Spleen (tissue), 11 donors: ENCODE measurements around the gene MCHR1. TPM values are rescaled to one million over a fixed set of nuclear protein-coding genes. Genes with fewer than 3 reads are reported as not detected.
"Not testable (repeated sequence)": the region's sequence is repeated elsewhere in the genome, so short reads cannot be mapped to it uniquely, and the experiment has no call there.

Experiments used
- DNase-seq: peaks from one replicate; pipeline ENCODE4 v3.0.0-alpha.2; 2020
- H3K27ac ChIP-seq, 8 donors: fragments of 200-600 bp; sonication (generic) in 7 of 8; 1 replicate in 4 of 8; 2 replicates in 4 of 8; pipeline versions ENCODE4 v1.5.0 to v1.8.0; 2016 to 2021; ENCODE audit warnings: inconsistent platforms in 4 of 8, mild to moderate bottlenecking in 4 of 8, moderate library complexity in 1 of 8
- H3K27me3 ChIP-seq, 7 donors: fragments of 200-600 bp; sonication (generic) in 6 of 7; replicated peaks in 1 of 7; 1 replicate in 4 of 7; 2 replicates in 3 of 7; pipeline versions ENCODE4 v1.5.0 to v1.8.0; 2016 to 2021; ENCODE audit warnings: inconsistent platforms in 3 of 7, mild to moderate bottlenecking in 1 of 7
- H3K36me3 ChIP-seq, 6 donors: fragments of 200-600 bp; sonication (generic) in 5 of 6; 1 replicate in 4 of 6; 2 replicates in 2 of 6; pipeline versions ENCODE4 v1.5.0 to v1.8.0; 2016 to 2021; ENCODE audit warnings: inconsistent platforms in 2 of 6
- H3K4me1 ChIP-seq, 6 donors: fragments of 200-600 bp; sonication (generic) in 5 of 6; 1 replicate in 3 of 6; 2 replicates in 3 of 6; pipeline versions ENCODE4 v1.5.0 to v1.8.0; 2016 to 2021; ENCODE audit warnings: inconsistent platforms in 3 of 6
- H3K4me3 ChIP-seq, 8 donors: fragments of 200-600 bp; sonication (generic) in 7 of 8; 1 replicate in 4 of 8; 2 replicates in 4 of 8; pipeline versions ENCODE4 v1.5.0 to v1.8.0; 2016 to 2021; ENCODE audit warnings: inconsistent platforms in 4 of 8, mild to moderate bottlenecking in 4 of 8, moderate library complexity in 2 of 8
- H3K9me3 ChIP-seq, 8 donors: fragments of 200-600 bp; sonication (generic) in 7 of 8; 1 replicate in 4 of 8; 2 replicates in 4 of 8; pipeline versions ENCODE4 v1.5.0 to v1.8.0; 2016 to 2021; ENCODE audit warnings: inconsistent platforms in 4 of 8
- POLR2A ChIP-seq, 3 donors: fragments of 450-650 bp; IDR thresholded peaks; one replicate each; pipeline ENCODE4 v1.5.1; 2017; ENCODE audit warnings: antibody characterized with exemption in 3 of 3, mild to moderate bottlenecking in 1 of 3
- POLR2AphosphoS5 ChIP-seq, 3 donors: sonication (generic); formaldehyde crosslinking; IDR thresholded peaks; one replicate each; pipeline ENCODE4 v1.5.1; 2017; ENCODE audit warnings: antibody characterized with exemption in 3 of 3
- WGBS, 5 donors: extraction: QIAGEN DNeasy Blood & Tissue Kit in 3 of 5; methylation state at CpG; one replicate each; pipeline versions ENCODE4 v1.1.5 to v1.1.7; 2013 to 2018; 5-methylcytosine and 5-hydroxymethylcytosine counted together
- intact Hi-C: fragments of 100-400 bp; cut with DNase I; formaldehyde crosslinking; loops from one replicate; pipeline ENCODE4 v1.15.0; 2023; ENCODE audit warnings: low total_unique reads
- polyA plus RNA-seq, 3 donors: library from polyadenylated mRNA; stranded (reverse); fragments of 200-250 nt; gene quantifications; one replicate each; pipeline ENCODE4 v1.2.1, GENCODE V29; 2013
- total RNA-seq, 7 donors: library from RNA; depleted of rRNA in 3 of 7; stranded (reverse); fragments of >200 nt in 3 of 7; fragmentation: NEBNext Ultra II Directional in 4 of 7; extraction: Animal tissue kit (Norgen Biotek cat#: 25700) in 4 of 7; gene quantifications; one replicate each; pipeline versions ENCODE4 v1.1.0 to v1.2.1, GENCODE V29; 2016 to 2021
- TF ChIP-seq, protein P1 (sequence below), 11 experiments: fragments of 200-600 bp in 7 of 11; fragments of 450-650 bp in 4 of 11; sonication (generic) in 4 of 11; IDR thresholded peaks in 8 of 11; conservative IDR thresholded peaks in 3 of 11; 1 replicate in 7 of 11; 2 replicates in 4 of 11; pipeline versions ENCODE4 v1.4.0 to v1.8.0; 2016 to 2021; ENCODE audit warnings: antibody characterized with exemption in 11 of 11, inconsistent platforms in 4 of 11, mild to moderate bottlenecking in 1 of 11
- donor health status: healthy with polysubstance abuse.
- donor health status: DM: no; HTN: no; CAD: no; lungs with moderate emphysema.
- donor health status: DM: no; HTN: no; CAD: no.
- donor health status: Bipolar disorder and iron deficiency.
- donor health status: healthy.
- donor health status: DM: no; HTN: no; CAD: no.
- donor health status: DM: yes; HTN: yes; CAD: no.

Gene MCHR1
- total and polyA plus RNA-seq, 10 donors, result 0.10 to 0.70 (median 0.23) TPM; not detected in 5

DNA sequence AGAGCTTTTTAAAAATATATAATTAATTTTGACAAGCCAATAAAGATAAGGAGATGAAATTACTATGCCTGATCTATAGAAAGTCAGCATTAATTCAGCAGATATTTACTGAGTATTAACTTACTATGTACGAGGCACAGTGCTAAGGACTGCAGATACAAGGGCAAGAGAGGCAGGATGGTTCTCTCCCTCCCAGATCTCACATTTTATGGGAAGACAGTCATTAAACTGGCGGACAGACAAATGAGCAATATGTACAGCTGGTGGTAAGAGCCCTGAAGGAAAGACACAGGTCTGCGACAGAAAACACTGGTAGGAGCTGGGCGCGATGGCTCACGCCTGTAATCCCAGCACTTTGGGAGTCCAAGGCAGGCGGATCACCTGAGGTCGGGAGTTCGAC is 36.8 kb downstream of the MCHR1 start:
- TF ChIP-seq POLR2A (IDR thresholded peaks at IDR 0.05), result no peak
- TF ChIP-seq POLR2AphosphoS5 (IDR thresholded peaks at IDR 0.05), result no peak
- TF ChIP-seq, protein P1, sequence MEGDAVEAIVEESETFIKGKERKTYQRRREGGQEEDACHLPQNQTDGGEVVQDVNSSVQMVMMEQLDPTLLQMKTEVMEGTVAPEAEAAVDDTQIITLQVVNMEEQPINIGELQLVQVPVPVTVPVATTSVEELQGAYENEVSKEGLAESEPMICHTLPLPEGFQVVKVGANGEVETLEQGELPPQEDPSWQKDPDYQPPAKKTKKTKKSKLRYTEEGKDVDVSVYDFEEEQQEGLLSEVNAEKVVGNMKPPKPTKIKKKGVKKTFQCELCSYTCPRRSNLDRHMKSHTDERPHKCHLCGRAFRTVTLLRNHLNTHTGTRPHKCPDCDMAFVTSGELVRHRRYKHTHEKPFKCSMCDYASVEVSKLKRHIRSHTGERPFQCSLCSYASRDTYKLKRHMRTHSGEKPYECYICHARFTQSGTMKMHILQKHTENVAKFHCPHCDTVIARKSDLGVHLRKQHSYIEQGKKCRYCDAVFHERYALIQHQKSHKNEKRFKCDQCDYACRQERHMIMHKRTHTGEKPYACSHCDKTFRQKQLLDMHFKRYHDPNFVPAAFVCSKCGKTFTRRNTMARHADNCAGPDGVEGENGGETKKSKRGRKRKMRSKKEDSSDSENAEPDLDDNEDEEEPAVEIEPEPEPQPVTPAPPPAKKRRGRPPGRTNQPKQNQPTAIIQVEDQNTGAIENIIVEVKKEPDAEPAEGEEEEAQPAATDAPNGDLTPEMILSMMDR (IDR thresholded peaks at IDR 0.05 in 8 of 11, conservative IDR thresholded peaks at IDR 0.05 in 3 of 11), result no peak
- Histone ChIP-seq H3K36me3 (no peaks in the 10 kb centered on the region), H3K9me3 (no peaks in the 10 kb centered on the region), H3K4me3 (no peak overlapping the region), H3K27me3 (peaks cover 0 to 10% (median 0%) of the 10 kb centered on the region in 7 donors), H3K27ac (no peak overlapping the region), H3K4me1 (peaks cover 0 to 6% (median 2%) of the 10 kb centered on the region in 6 donors)
- intact Hi-C loops, result no loop called here
- WGBS, 5 donors, result 85 to 98% (median 95%) methylated on average over 9 of the region's 9 CpGs
- no peak for DNase-seq

DNA sequence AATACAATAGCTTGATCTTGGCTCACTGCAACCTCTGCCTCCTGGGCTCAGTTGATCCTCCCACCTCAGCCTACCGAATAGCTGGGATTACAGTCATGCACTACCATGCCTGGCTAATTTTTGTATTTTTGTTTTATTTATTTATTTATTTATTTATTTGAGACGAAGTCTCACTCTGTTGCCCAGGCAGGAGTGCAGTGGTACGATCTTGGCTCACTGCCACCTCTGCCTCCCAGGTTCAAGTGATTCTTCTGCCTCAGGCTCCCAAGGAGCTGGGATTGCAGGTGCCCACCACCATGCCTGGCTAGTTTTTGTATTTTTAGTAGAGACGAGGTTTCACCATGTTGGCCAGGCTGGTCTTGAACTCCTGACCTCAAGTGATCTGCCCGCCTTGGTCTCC is 38.4 kb downstream of the MCHR1 start:
- H3K27ac ChIP-seq, H3K9me3 ChIP-seq, DNase-seq, H3K36me3 ChIP-seq, intact Hi-C loops, H3K4me3 ChIP-seq: not testable (repeated sequence)
- peaks cover 0 to 12% (median 5%) of the 10 kb centered on the region in 6 donors for H3K4me1 ChIP-seq
- WGBS, 5 donors, result 87 to 92% (median 88%) methylated on average over 5 of the region's 5 CpGs
- peaks cover 0 to 11% (median 0%) of the 10 kb centered on the region in 7 donors for H3K27me3 ChIP-seq

- DNase-seq, result no peak
- H3K4me1 ChIP-seq, result peaks cover 0 to 12% (median 5%) of the 10 kb centered on the region in 6 donors
- H3K27ac ChIP-seq, result no peak overlapping the region
- no peaks in the 10 kb centered on the region for H3K36me3 ChIP-seq
- WGBS, 5 donors, result 67 to 75% (median 70%) methylated on average over 9 of the region's 9 CpGs
- intact Hi-C loops, result no loop called here
- H3K4me3 ChIP-seq, result no peak overlapping the region
- peaks cover 0 to 11% (median 0%) of the 10 kb centered on the region in 7 donors for H3K27me3 ChIP-seq
- no peaks in the 10 kb centered on the region for H3K9me3 ChIP-seq
- TF ChIP-seq POLR2A (IDR thresholded peaks at IDR 0.05) (no peak), POLR2AphosphoS5 (IDR thresholded peaks at IDR 0.05) (no peak)
- TF ChIP-seq, protein P1 (IDR thresholded peaks at IDR 0.05 in 8 of 11, conservative IDR thresholded peaks at IDR 0.05 in 3 of 11), result no peak
Measured at GRCh38 chr22:40718250-40719204, 39.2 kb downstream of the MCHR1 start.

DNA sequence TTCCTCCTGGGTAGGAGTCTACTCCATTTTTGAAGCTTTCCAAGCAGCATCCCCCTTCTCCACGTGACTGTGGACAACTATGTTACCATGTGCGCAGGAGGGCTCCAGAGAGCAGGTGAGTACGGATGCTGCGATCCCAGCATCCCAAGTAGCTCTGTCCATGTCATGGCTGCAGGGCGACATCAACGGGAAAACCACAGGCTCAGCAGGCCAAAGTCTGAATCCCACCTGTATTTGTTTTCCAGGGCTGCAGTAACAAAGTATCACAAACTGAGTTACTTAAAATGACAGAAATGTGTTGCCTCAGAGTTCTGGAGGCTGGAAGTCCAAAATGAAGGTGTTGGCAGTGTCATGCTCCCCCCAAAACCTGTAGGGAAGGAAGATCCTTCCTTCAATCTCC is 40.3 kb downstream of the MCHR1 start:
- Histone ChIP-seq H3K27me3 (peaks cover 0 to 11% (median 0%) of the 10 kb centered on the region in 7 donors), H3K4me1 (peaks cover 0 to 12% (median 5%) of the 10 kb centered on the region in 6 donors), H3K9me3 (no peaks in the 10 kb centered on the region), H3K27ac (no peak overlapping the region), H3K36me3 (no peaks in the 10 kb centered on the region), H3K4me3 (no peak overlapping the region)
- TF ChIP-seq POLR2AphosphoS5 (IDR thresholded peaks at IDR 0.05), result no peak
- TF ChIP-seq, protein P1 (IDR thresholded peaks at IDR 0.05 in 8 of 11, conservative IDR thresholded peaks at IDR 0.05 in 3 of 11), result no peak
- no peak for TF ChIP-seq POLR2A (IDR thresholded peaks at IDR 0.05)
- WGBS, 5 donors, result 84 to 99% (median 90%) methylated on average over 6 of the region's 6 CpGs
- intact Hi-C loops, result no loop called here
- no peak for DNase-seq

GRCh38 chr22:40720156-40720537 is 40.9 kb downstream of the MCHR1 start:
- 92 to 98% (median 93%) methylated on average over 6 of the region's 6 CpGs for WGBS, 5 donors

More at GRCh38 chr22:40720156-40720537, 40.9 kb downstream of the MCHR1 start:
- Histone ChIP-seq H3K4me1 (peaks cover 0 to 12% (median 5%) of the 10 kb centered on the region in 6 donors), H3K27me3 (peaks cover 0 to 11% (median 0%) of the 10 kb centered on the region in 7 donors)
- intact Hi-C loops, DNase-seq, H3K27ac ChIP-seq, H3K4me3 ChIP-seq, H3K36me3 ChIP-seq, H3K9me3 ChIP-seq: not testable (repeated sequence)
